ENCODE results near the gene DAPK1.

The DAPK1 gene

DNA sequence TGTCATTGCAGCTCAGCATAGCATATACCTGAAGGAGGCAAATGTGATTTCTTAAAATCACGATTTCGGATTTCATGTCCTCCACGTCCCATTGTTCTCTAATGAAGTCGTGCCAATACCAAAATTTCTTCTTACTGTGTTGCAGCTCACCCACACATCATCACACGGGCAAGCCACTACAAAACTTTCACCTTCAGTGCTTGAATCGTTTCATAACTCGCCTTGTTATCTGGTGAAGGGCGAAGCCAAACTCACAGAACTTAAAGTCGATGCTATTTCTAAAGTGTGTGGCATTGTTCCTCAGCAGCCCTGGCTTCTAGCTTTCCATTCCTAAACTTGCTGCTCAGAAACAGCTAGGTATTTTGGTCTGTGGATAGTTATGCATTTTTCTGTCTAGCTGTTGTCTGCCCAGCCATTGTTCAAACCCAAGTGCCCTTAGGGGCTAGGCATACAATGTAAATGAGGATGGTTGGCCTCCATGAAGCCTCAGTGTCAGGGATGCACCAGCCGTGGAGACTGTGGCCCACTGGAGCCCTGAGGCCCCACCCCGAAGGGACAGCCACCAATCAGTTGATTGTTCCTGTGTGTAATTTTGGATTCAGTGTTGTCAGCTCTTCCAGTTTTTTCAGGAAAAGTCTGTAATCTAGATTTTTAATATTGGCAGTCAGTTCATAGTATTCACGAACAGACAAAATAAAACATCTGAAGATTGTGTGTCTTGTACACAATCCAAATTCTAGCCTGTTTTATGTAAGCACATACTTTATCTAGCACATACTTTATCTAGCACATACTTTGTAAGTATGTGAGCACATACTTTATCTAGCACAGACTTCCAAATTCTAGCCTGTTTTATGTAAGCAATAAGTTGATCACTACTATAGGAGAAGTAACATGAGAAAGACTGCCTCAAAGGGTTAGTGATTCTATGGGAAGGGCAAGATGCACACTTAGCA, 112.8 kb downstream of the DAPK1 start:
- TF ChIP-seq EZH2phosphoT487 (IDR thresholded peaks at IDR 0.05; ENCODE audit: borderline replicate concordance, low read length): no peak
- TF ChIP-seq, protein P1, sequence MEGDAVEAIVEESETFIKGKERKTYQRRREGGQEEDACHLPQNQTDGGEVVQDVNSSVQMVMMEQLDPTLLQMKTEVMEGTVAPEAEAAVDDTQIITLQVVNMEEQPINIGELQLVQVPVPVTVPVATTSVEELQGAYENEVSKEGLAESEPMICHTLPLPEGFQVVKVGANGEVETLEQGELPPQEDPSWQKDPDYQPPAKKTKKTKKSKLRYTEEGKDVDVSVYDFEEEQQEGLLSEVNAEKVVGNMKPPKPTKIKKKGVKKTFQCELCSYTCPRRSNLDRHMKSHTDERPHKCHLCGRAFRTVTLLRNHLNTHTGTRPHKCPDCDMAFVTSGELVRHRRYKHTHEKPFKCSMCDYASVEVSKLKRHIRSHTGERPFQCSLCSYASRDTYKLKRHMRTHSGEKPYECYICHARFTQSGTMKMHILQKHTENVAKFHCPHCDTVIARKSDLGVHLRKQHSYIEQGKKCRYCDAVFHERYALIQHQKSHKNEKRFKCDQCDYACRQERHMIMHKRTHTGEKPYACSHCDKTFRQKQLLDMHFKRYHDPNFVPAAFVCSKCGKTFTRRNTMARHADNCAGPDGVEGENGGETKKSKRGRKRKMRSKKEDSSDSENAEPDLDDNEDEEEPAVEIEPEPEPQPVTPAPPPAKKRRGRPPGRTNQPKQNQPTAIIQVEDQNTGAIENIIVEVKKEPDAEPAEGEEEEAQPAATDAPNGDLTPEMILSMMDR (IDR thresholded peaks at IDR 0.05; ENCODE audit: low read depth, low read length, poor library complexity, severe bottlenecking): no peak

GRCh38 chr9:87611776-87612175, 114.1 kb downstream of the DAPK1 start:
- Histone ChIP-seq H3K27me3 (ENCODE audit: control insufficient read depth, low read length) (no peaks in the 10 kb centered on the region), H3K4me2 (ENCODE audit: low read length) (no peak overlapping the region), H4K20me1 (ENCODE audit: control insufficient read depth, insufficient read depth, low read depth, low read length) (no peaks in the 10 kb centered on the region), H3K4me1 (ENCODE audit: control insufficient read depth, low read length) (no peaks in the 10 kb centered on the region), H3F3A (ENCODE audit: control insufficient read depth, insufficient read depth) (no peaks in the 10 kb centered on the region), H3K36me3 (ENCODE audit: control insufficient read depth, low read length) (no peaks in the 10 kb centered on the region), H3K4me3 (ENCODE audit: low read length) (no peak overlapping the region), H3K27ac (ENCODE audit: low read depth, low read length) (no peak overlapping the region), H3K9me3 (ENCODE audit: control insufficient read depth, insufficient read depth, low read length) (peaks cover 4% of the 10 kb centered on the region; the same call in 1 of the 2 replicates), H3K79me2 (ENCODE audit: control insufficient read depth, low read length) (no peaks in the 10 kb centered on the region), H3K9me2 (replicated peaks; ENCODE audit: control insufficient read depth, low read length) (no peaks in the 10 kb centered on the region)
- no peak for TF ChIP-seq EZH2phosphoT487 (IDR thresholded peaks at IDR 0.05; ENCODE audit: borderline replicate concordance, low read length)
- TF ChIP-seq, protein P1 (IDR thresholded peaks at IDR 0.05; ENCODE audit: low read depth, low read length, poor library complexity, severe bottlenecking): no peak

More for the DNA sequence above, 112.8 kb downstream of the DAPK1 start:
- H3K9me2 ChIP-seq (replicated peaks; ENCODE audit: control insufficient read depth, low read length): no peaks in the 10 kb centered on the region
- no peak overlapping the region for H3K4me2 ChIP-seq (ENCODE audit: low read length)
- H3K27ac ChIP-seq (ENCODE audit: low read depth, low read length): no peak overlapping the region
- no peaks in the 10 kb centered on the region for H3K27me3 ChIP-seq (ENCODE audit: control insufficient read depth, low read length)
- H3K79me2 ChIP-seq (ENCODE audit: control insufficient read depth, low read length): no peaks in the 10 kb centered on the region
- no peak overlapping the region for H3K4me3 ChIP-seq (ENCODE audit: low read length)
- H4K20me1 ChIP-seq (ENCODE audit: control insufficient read depth, insufficient read depth, low read depth, low read length): no peaks in the 10 kb centered on the region
- no peaks in the 10 kb centered on the region for H3F3A ChIP-seq (ENCODE audit: control insufficient read depth, insufficient read depth)
- peaks cover 4% of the 10 kb centered on the region; the same call in 1 of the 2 replicates for H3K9me3 ChIP-seq (ENCODE audit: control insufficient read depth, insufficient read depth, low read length)
- H3K36me3 ChIP-seq (ENCODE audit: control insufficient read depth, low read length): no peaks in the 10 kb centered on the region
- no peaks in the 10 kb centered on the region for H3K4me1 ChIP-seq (ENCODE audit: control insufficient read depth, low read length)

DNA sequence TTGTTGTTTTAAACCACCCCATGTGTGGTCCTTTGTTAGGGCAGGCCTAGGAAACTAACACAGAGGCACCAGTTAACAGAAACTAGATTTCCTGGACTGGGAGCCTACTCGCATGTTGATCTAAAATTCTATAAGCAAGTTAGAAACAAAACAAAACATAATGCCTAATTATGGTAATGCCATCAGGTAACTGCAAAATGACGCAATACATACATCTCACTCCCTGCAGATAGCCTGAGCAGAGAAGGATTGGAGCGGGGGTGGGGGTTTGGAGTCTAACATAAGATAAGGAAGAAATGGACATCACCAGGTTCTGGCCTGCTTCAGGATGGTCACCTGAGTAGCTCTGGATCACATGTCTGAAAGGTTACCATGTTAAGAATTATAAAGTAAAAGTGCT, 114.9 kb downstream of the DAPK1 start:
- H3K36me3 ChIP-seq (ENCODE audit: control insufficient read depth, low read length): no peaks in the 10 kb centered on the region

More for the DNA sequence above, 114.9 kb downstream of the DAPK1 start:
- TF ChIP-seq, protein P1 (IDR thresholded peaks at IDR 0.05; ENCODE audit: low read depth, low read length, poor library complexity, severe bottlenecking): no peak
- TF ChIP-seq EZH2phosphoT487 (IDR thresholded peaks at IDR 0.05; ENCODE audit: borderline replicate concordance, low read length): no peak
- peaks cover 4% of the 10 kb centered on the region; the same call in 1 of the 2 replicates for H3K9me3 ChIP-seq (ENCODE audit: control insufficient read depth, insufficient read depth, low read length)
- no peaks in the 10 kb centered on the region for H3K4me1 ChIP-seq (ENCODE audit: control insufficient read depth, low read length)
- no peak overlapping the region for H3K27ac ChIP-seq (ENCODE audit: low read depth, low read length)
- no peaks in the 10 kb centered on the region for H4K20me1 ChIP-seq (ENCODE audit: control insufficient read depth, insufficient read depth, low read depth, low read length)
- no peak overlapping the region for H3K4me3 ChIP-seq (ENCODE audit: low read length)
- H3F3A ChIP-seq (ENCODE audit: control insufficient read depth, insufficient read depth): no peaks in the 10 kb centered on the region
- H3K4me2 ChIP-seq (ENCODE audit: low read length): no peak overlapping the region
- H3K27me3 ChIP-seq (ENCODE audit: control insufficient read depth, low read length): no peaks in the 10 kb centered on the region
- no peaks in the 10 kb centered on the region for H3K79me2 ChIP-seq (ENCODE audit: control insufficient read depth, low read length)
- no peaks in the 10 kb centered on the region for H3K9me2 ChIP-seq (replicated peaks; ENCODE audit: control insufficient read depth, low read length)
